Choroid plexus epithelial cell (primary cell): ENCODE measurements around the gene PSRC1.

Experiments used
- DNase-seq: peaks from one replicate; pipeline ENCODE4 v3.0.0-alpha.2; 2010; ENCODE audit warnings: low read depth
- H3K4me3 ChIP-seq: 2 replicates; pipeline ENCODE4 v1.5.1; 2011; ENCODE audit warnings: low read depth, mild to moderate bottlenecking, control low read depth, low read length, moderate library complexity
- TF ChIP-seq, protein P1 (sequence below): conservative IDR thresholded peaks from 2 replicates; pipeline ENCODE4 v1.5.1; 2011; ENCODE audit warnings: low read depth, mild to moderate bottlenecking, control low read depth, inconsistent platforms, low read length, moderate library complexity

The PSRC1 gene

DNA sequence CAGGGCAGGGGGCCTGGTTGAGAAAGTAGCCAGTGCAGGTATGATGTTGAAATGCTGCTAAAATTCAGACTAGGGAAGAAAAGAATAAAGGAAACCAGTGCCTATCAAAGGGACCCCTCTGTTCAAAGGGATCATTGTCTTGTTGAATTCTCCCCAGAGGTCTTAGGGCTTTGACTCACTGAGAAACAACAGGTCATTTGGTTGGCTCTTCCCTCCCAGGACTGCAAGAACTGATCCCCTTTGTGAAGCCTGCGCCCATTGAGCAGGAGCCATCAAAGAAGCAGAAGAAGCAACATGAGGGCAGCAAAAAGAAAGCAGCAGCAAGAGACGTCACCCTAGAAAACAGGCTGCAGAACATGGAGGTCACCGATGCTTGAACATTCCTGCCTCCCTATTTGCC, 45.4 kb downstream of the PSRC1 start:
- H3K4me3 ChIP-seq, result no peak overlapping the region
- TF ChIP-seq, protein P1, sequence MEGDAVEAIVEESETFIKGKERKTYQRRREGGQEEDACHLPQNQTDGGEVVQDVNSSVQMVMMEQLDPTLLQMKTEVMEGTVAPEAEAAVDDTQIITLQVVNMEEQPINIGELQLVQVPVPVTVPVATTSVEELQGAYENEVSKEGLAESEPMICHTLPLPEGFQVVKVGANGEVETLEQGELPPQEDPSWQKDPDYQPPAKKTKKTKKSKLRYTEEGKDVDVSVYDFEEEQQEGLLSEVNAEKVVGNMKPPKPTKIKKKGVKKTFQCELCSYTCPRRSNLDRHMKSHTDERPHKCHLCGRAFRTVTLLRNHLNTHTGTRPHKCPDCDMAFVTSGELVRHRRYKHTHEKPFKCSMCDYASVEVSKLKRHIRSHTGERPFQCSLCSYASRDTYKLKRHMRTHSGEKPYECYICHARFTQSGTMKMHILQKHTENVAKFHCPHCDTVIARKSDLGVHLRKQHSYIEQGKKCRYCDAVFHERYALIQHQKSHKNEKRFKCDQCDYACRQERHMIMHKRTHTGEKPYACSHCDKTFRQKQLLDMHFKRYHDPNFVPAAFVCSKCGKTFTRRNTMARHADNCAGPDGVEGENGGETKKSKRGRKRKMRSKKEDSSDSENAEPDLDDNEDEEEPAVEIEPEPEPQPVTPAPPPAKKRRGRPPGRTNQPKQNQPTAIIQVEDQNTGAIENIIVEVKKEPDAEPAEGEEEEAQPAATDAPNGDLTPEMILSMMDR, result no peak
- DNase-seq, result no peak

DNA sequence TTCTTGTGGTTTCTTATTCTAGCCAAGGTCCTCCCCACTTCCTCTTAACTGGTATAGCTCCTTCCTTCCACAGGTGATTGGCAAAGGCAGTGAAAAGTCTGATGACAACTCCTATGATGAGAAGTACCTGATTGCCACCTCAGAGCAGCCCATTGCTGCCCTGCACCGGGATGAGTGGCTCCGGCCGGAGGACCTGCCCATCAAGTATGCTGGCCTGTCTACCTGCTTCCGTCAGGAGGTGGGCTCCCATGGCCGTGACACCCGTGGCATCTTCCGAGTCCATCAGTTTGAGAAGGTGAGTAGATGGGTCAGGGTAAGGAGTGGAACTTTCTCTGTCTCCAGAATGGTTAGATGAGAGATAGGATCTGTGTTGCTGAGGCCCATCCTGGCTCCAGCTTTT, 47.8 kb downstream of the PSRC1 start:
- TF ChIP-seq, protein P1, result no peak
- DNase-seq, result no peak
- H3K4me3 ChIP-seq, result no peak overlapping the region

DNA sequence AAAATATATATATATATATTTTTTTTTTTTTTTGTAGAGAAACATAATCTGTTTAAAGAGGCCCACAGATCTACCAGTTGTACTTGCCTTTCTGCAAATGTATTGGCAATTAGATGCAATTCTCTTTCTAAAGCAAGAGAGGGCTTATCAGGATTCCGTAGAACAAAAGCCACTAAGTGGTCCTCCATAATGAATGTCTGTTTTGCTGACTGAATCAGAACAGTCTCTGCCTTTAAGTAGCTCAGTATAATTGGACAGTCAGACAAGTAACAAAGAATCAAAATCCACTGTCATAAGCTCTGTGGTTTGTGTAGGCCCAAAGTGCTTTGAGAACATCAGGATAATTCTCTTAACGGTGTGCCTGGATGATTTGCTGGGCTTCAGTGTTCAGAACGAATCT, 51.9 kb downstream of the PSRC1 start:
- no peak overlapping the region for H3K4me3 ChIP-seq
- TF ChIP-seq, protein P1, result no peak
- no peak for DNase-seq
